Epithelial cell of esophagus (primary cell): ENCODE data around the gene C1QTNF1.

Experiments used
- DNase-seq: peaks from one replicate; pipeline ENCODE4 v3.0.0; 2010; ENCODE audit warnings: low read depth
- H3K4me3 ChIP-seq: 2 replicates; pipeline ENCODE4 v1.5.1; 2011; ENCODE audit warnings: mild to moderate bottlenecking, low read length, control low read depth
- TF ChIP-seq, protein P1 (sequence below): IDR thresholded peaks from 2 replicates; pipeline ENCODE4 v1.5.1; 2011; ENCODE audit warnings: low read depth, mild to moderate bottlenecking, low read length, control low read depth, inconsistent platforms; ENCODE audit not compliant: insufficient read depth; ENCODE audit errors: missing control alignments

The C1QTNF1 gene

DNA sequence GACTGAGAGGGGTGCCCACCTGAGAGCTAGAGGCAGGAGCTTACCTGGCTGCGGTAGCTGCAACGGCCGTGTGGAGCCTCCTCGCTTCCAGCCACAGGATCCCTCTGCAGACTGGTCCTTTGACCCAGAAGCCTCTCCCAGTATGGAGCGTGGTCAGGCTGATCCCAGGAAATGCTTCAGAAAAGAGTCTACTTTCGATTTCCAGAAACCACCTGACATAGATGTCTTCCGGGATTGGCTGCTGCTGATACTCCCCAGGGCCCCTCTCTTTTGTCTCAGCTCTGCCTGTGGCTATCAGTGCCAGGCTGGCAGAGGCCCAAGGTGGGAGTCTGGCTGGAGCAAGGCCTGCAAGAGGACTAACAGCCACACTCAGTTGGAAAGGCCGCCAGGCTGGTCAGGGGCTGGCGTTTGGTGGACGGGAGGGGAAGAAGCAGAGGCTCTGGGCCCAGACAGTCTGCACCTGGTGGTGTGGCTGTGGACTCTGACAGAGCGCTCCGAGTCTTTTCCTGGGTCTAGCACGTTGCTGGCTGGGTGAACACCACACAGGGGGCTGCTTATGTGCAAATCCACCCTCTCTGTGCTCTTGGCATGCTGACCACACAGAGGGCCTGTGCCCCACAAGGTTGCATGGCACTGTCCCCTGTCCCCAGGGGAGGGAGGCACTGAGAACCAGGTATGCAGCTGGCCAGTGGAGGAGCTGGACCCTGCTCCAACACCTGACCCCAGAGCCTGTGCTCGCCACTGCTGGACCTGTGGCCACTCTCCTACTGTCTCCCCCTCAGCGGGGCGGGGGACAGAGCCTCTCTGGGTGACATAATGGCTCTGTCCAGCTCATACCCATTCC is 44.0 kb upstream of the C1QTNF1 start, which contains the start of gene LGALS3BP:
TSS of gene LGALS3BP (minus strand) at position 144 of the 844 bp plus-strand sequence. CDS start 2,732 bp downstream, outside the sequence.
- peak; percentile 65 for DNase-seq

GRCh38 chr17:78980624-78980972 is 43.4 kb upstream of the C1QTNF1 start:
- no peak overlapping the region for H3K4me3 ChIP-seq
- TF ChIP-seq, protein P1, sequence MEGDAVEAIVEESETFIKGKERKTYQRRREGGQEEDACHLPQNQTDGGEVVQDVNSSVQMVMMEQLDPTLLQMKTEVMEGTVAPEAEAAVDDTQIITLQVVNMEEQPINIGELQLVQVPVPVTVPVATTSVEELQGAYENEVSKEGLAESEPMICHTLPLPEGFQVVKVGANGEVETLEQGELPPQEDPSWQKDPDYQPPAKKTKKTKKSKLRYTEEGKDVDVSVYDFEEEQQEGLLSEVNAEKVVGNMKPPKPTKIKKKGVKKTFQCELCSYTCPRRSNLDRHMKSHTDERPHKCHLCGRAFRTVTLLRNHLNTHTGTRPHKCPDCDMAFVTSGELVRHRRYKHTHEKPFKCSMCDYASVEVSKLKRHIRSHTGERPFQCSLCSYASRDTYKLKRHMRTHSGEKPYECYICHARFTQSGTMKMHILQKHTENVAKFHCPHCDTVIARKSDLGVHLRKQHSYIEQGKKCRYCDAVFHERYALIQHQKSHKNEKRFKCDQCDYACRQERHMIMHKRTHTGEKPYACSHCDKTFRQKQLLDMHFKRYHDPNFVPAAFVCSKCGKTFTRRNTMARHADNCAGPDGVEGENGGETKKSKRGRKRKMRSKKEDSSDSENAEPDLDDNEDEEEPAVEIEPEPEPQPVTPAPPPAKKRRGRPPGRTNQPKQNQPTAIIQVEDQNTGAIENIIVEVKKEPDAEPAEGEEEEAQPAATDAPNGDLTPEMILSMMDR = no peak
- no peak for DNase-seq

More for the DNA sequence above, 44.0 kb upstream of the C1QTNF1 start, which contains the start of gene LGALS3BP:
- TF ChIP-seq, protein P1 = no peak
- peak within 1 kb of the TSS; percentile 50 for H3K4me3 ChIP-seq

DNA sequence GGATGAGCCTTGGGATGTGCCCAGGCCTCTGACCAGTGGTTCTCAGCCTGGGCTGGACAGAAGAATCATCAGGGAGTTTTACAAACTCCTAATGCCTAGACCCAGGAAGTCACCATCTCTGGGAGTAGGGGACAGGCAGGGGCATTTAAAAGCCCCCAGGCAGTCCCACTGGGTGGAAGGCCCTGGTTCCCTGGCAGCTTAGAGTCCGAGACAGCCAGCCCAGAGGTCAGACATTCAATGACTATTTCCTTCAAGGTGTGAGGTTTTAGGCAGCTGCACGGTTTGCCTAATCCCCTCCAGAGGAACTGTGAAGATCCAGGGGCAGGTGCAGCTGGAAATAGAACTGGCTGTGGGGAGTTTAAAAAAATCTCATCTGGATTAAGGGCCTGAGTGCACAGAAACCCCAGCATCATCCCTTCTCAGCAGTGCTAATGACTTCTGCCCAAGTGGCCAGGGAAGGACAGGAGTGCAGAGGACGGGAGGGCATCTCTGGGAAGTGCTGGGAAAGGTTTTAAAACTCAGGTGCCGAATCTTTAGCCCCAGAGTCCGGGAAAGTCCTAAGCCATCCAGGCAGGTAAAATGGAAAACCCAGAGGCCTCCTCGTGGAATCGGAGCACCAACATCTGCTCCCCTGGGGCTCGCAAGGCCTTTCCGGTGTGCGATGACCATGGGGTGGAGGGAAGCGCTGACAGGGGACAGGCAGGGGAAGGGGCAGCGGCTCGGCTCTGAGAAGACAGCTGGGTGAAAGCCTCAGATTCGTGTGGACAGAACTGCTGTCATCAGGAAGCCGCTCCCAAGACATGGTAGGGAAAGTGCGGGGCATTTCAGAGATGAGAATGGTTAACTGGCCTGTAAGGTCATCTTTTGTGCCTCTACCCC is 42.7 kb upstream of the C1QTNF1 start:
- TF ChIP-seq, protein P1 = no peak
- DNase-seq = no peak
- no peak overlapping the region for H3K4me3 ChIP-seq

DNA sequence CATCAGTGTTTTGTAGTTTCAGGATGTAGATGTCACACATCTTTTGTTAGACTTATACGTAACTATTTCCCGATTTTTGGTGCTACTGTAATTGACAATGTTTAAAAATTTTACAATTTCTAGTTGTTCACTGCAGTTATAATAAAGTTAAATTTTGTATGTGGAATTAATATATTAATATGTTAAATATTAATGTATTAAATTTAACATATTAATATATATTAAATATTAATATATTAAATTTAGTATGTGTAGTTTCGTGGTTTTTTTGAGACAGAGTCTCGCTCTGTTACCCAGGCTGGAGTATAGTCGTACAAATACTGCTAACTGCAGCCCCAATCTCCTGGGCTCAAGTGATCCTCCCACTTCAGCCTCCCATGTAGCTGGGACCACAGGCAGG is 38.6 kb upstream of the C1QTNF1 start:
- DNase-seq = no peak
- H3K4me3 ChIP-seq = no peak overlapping the region
- TF ChIP-seq, protein P1 = no peak

DNA sequence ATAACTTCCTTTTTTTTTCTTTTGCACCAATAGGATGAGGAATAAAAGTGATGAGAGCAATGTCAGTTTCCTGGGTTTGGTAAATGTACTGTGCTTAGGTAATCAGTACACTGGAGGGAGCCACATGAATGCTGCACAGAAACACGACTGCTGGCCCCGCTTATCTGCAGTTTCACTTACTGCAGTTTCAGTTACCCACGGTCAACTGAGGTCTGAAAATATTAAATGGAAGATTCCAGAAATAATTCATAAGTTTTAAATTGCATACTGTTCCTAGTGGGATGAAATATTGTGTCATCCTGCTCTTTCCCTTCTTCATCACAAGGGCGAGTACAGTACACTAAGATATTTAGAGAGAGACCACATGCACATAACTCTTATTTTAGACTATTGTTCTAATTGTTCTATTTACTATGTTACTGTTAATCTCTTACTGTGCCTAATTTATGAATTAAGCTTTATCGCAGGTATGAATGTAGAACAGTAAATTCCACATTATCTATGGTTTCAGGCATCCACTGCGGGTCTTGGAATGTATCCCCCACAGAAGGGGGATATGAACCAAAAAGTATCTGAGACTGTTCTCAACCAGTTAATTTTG is 37.8 kb upstream of the C1QTNF1 start:
- TF ChIP-seq, protein P1 = no peak
- no peak overlapping the region for H3K4me3 ChIP-seq
- no peak for DNase-seq

GRCh38 chr17:78986649-78987328 is 37.2 kb upstream of the C1QTNF1 start:
- TF ChIP-seq, protein P1 = no peak

More at GRCh38 chr17:78986649-78987328, 37.2 kb upstream of the C1QTNF1 start:
- peak; percentile 80 for DNase-seq
- H3K4me3 ChIP-seq = peak overlapping the region; percentile 20
